Endometrial microvascular endothelial cells (primary cell): ENCODE measurements around the gene RTN4IP1. TPM values are rescaled to one million over a fixed set of nuclear protein-coding genes. Genes with fewer than 3 reads are reported as not detected.
"Not testable (repeated sequence)": the region's sequence is repeated elsewhere in the genome, so short reads cannot be mapped to it uniquely, and the experiment has no call there.

Experiments
- in situ Hi-C: cut with HindIII; loops from 2 replicates; pipeline ENCODE4 v1.10.0; 2017; ENCODE audit warnings: low sequenced_read_pairs, low pct_unique_long_range_greater_than_20kb; ENCODE audit errors: inconsistent ontology term
- total RNA-seq: library from RNA; depleted of rRNA; stranded (reverse); fragments of >200 nt; gene quantifications from one replicate; pipeline ENCODE4 v1.2.3, GENCODE V29; 2015; ENCODE audit errors: inconsistent ontology term

Gene RTN4IP1
- total RNA-seq, 1 donor from 2014 or later = 11.3 TPM

- in situ Hi-C loops = no loop called here
These were observed 1.1 kb upstream of the RTN4IP1 start for GRCh38 chr6:106630366-106630765.

- in situ Hi-C loops = no loop called here
These were observed 513 bp upstream of the RTN4IP1 start for GRCh38 chr6:106629859-106630163.

GRCh38 chr6:106628658-106629102, 618 bp downstream of the RTN4IP1 start:
- in situ Hi-C loops = no loop called here

- in situ Hi-C loops = not testable (repeated sequence)
These were observed 1.5 kb downstream of the RTN4IP1 start for GRCh38 chr6:106627760-106628159.

GRCh38 chr6:106626485-106626884, 2.8 kb downstream of the RTN4IP1 start:
- in situ Hi-C loops = no loop called here

- in situ Hi-C loops = no loop called here
These were observed 6.3 kb downstream of the RTN4IP1 start for GRCh38 chr6:106623039-106623438.

GRCh38 chr6:106622412-106622811, 6.9 kb downstream of the RTN4IP1 start:
- in situ Hi-C loops = no loop called here

GRCh38 chr6:106620931-106621672, 8.2 kb downstream of the RTN4IP1 start:
- in situ Hi-C loops = no loop called here

GRCh38 chr6:106619223-106619622, 10.1 kb downstream of the RTN4IP1 start:
- in situ Hi-C loops = no loop called here

- in situ Hi-C loops = no loop called here
These were observed 11.0 kb downstream of the RTN4IP1 start for GRCh38 chr6:106618324-106618723.

- in situ Hi-C loops = no loop called here
These were observed 11.4 kb downstream of the RTN4IP1 start for GRCh38 chr6:106617857-106618256.

- in situ Hi-C loops = no loop called here
These were observed 12.0 kb downstream of the RTN4IP1 start for GRCh38 chr6:106617302-106617701.

GRCh38 chr6:106614592-106615257, 14.6 kb downstream of the RTN4IP1 start:
- in situ Hi-C loops = no loop called here

GRCh38 chr6:106614166-106614565, 15.1 kb downstream of the RTN4IP1 start:
- in situ Hi-C loops = no loop called here

- in situ Hi-C loops = no loop called here
These were observed 15.7 kb downstream of the RTN4IP1 start for GRCh38 chr6:106613590-106613989.

GRCh38 chr6:106612671-106613416, 16.5 kb downstream of the RTN4IP1 start:
- in situ Hi-C loops = no loop called here

GRCh38 chr6:106611030-106611429, 18.3 kb downstream of the RTN4IP1 start:
- in situ Hi-C loops = no loop called here

GRCh38 chr6:106609699-106610098, 19.6 kb downstream of the RTN4IP1 start:
- in situ Hi-C loops = no loop called here

GRCh38 chr6:106608080-106608668, 21.1 kb downstream of the RTN4IP1 start:
- in situ Hi-C loops = no loop called here

- in situ Hi-C loops = no loop called here
These were observed 29.0 kb downstream of the RTN4IP1 start for GRCh38 chr6:106600329-106600728.
